ENCODE data around the gene BICRA. TPM values are rescaled to one million over a fixed set of nuclear protein-coding genes. Genes with fewer than 3 reads are reported as not detected.
A peak's percentile ranks its signal among the peaks of the same experiment; 100 is the strongest.

Gene BICRA
- total and polyA plus RNA-seq, 9 of the 15 experiments (the other 6 are each of a cell fraction or from before 2014, with no cell fraction given) = 0.01 to 8.8 (median 1.2) TPM

- TF ChIP-seq ZBTB40 (IDR thresholded peaks at IDR 0.05) = peak; percentile 63
- TF ChIP-seq ZBTB40 (CRISPR knock-in tag; IDR thresholded peaks at IDR 0.05) = no peak
- no peak for TF ChIP-seq RBM17 (IDR thresholded peaks at IDR 0.05; ENCODE audit: borderline replicate concordance, low read depth, low read length)
- no peak for TF ChIP-seq TOE1 (IDR thresholded peaks at IDR 0.05; ENCODE audit: borderline replicate concordance)
- no peak for TF ChIP-seq TOE1 (CRISPR knock-in tag; IDR thresholded peaks at IDR 0.05; ENCODE audit: borderline replicate concordance, low read depth)
- TF ChIP-seq CBFA2T2 (conservative IDR thresholded peaks at IDR 0.05) = no peak
- no peak for TF ChIP-seq MEF2D (tag; conservative IDR thresholded peaks at IDR 0.05; ENCODE audit: low read depth)
- TF ChIP-seq ZNF583 (CRISPR knock-in tag; IDR thresholded peaks at IDR 0.05) = no peak
- TF ChIP-seq ZNF699 (CRISPR knock-in tag; IDR thresholded peaks at IDR 0.05; ENCODE audit: insufficient replicate concordance) = no peak
- TF ChIP-seq SLC30A9 (CRISPR knock-in tag; IDR thresholded peaks at IDR 0.05) = no peak
- TF ChIP-seq SRSF9 (IDR thresholded peaks at IDR 0.05; ENCODE audit: borderline replicate concordance, low read depth, low read length) = no peak
- TF ChIP-seq PREB (CRISPR knock-in tag; IDR thresholded peaks at IDR 0.05) = no peak
- TF ChIP-seq NCOA2 (IDR thresholded peaks at IDR 0.05; ENCODE audit: partially characterized antibody in 2 of 2) = no peak
- TF ChIP-seq TSC22D4 (tag; IDR thresholded peaks at IDR 0.05) = no peak
- TF ChIP-seq GABPB2 (CRISPR knock-in tag; conservative IDR thresholded peaks at IDR 0.05) = no peak
- TF ChIP-seq ELK3 (CRISPR knock-in tag; IDR thresholded peaks at IDR 0.05) = no peak
- TF ChIP-seq PPARD (CRISPR knock-in tag; IDR thresholded peaks at IDR 0.05) = no peak
Measured at GRCh38 chr19:47713046-47714021, 104.4 kb downstream of the BICRA start, which contains the start of gene EHD2 (continued).

Data from K562 (cell line).